HepG2 (cell line): ENCODE measurements around the gene IL17D. TPM values are rescaled to one million over a fixed set of nuclear protein-coding genes. Genes with fewer than 3 reads are reported as not detected.
A peak's percentile ranks its signal among the peaks of the same experiment; 100 is the strongest.

Experiments
- FOXK2 ChIP-seq: fragments of 450-650 bp; IDR thresholded peaks from 2 replicates; pipeline ENCODE4 v1.6.1; 2016
- KLF11 ChIP-seq: IDR thresholded peaks from 2 replicates; pipeline ENCODE4 v1.6.1; 2016; ENCODE audit warnings: missing compliant biosample characterization
- KLF12 ChIP-seq: sonication (generic); formaldehyde crosslinking; IDR thresholded peaks from 2 replicates; pipeline ENCODE4 v1.4.0; 2020; ENCODE audit warnings: missing genetic modification reagents, borderline replicate concordance
- MTA3 ChIP-seq: sonication (generic); formaldehyde crosslinking; IDR thresholded peaks from 2 replicates; pipeline ENCODE4 v1.4.0; 2020; ENCODE audit warnings: missing genetic modification reagents
- PHF21A ChIP-seq: sonication (generic); formaldehyde crosslinking; IDR thresholded peaks from 2 replicates; pipeline ENCODE4 v1.5.0; 2020; ENCODE audit warnings: mild to moderate bottlenecking, missing genetic modification reagents
- RAD51 ChIP-seq: fragments of 450-650 bp; IDR thresholded peaks from 2 replicates; pipeline ENCODE4 v1.6.1; 2016; ENCODE audit warnings: borderline replicate concordance
- RELA ChIP-seq: sonication (generic); formaldehyde crosslinking; IDR thresholded peaks from 2 replicates; pipeline ENCODE4 v1.4.0; 2020; ENCODE audit warnings: missing genetic modification reagents
- RFX5 ChIP-seq: IDR thresholded peaks from 2 replicates; pipeline ENCODE4 v1.6.1; 2011; ENCODE audit warnings: low read depth, low read length, improper control_type of control experiment
- SMARCC2 ChIP-seq: fragments of 450-650 bp; IDR thresholded peaks from 2 replicates; pipeline ENCODE4 v1.6.1; 2017; ENCODE audit warnings: antibody characterized with exemption, mild to moderate bottlenecking
- SP4 ChIP-seq: sonication (generic); formaldehyde crosslinking; IDR thresholded peaks from 2 replicates; pipeline ENCODE4 v1.8.1; 2023; ENCODE audit warnings: mild to moderate bottlenecking, missing genetic modification reagents
- SUZ12 ChIP-seq: fragments of 150-350 bp; IDR thresholded peaks from 2 replicates; pipeline ENCODE4 v1.6.1; 2014; ENCODE audit warnings: low read depth, low read length
- TOPORS ChIP-seq: sonication (generic); formaldehyde crosslinking; IDR thresholded peaks from 2 replicates; pipeline ENCODE4 v1.8.0; 2023; ENCODE audit warnings: mild to moderate bottlenecking, missing genetic modification reagents
- ZFP1 ChIP-seq: IDR thresholded peaks from 2 replicates; pipeline ENCODE4 v1.6.1; 2016
- ZFP36 ChIP-seq: fragments of 150-350 bp; IDR thresholded peaks from 2 replicates; pipeline ENCODE4 v1.6.1; 2018; ENCODE audit warnings: borderline replicate concordance, low read length, low read depth; ENCODE audit not compliant: partially characterized antibody
- ZKSCAN5 ChIP-seq: sonication (generic); formaldehyde crosslinking; IDR thresholded peaks from 2 replicates; pipeline ENCODE4 v1.5.1; 2020; ENCODE audit warnings: mild to moderate bottlenecking, missing genetic modification reagents
- ZNF124 ChIP-seq: sonication (generic); formaldehyde crosslinking; IDR thresholded peaks from 2 replicates; pipeline ENCODE4 v1.4.0; 2020; ENCODE audit warnings: missing genetic modification reagents
- ZNF160 ChIP-seq: sonication (generic); formaldehyde crosslinking; IDR thresholded peaks from 2 replicates; pipeline ENCODE4 v1.8.0; 2022; ENCODE audit warnings: mild to moderate bottlenecking, inconsistent platforms, missing genetic modification reagents
- ZNF30 ChIP-seq: sonication (generic); formaldehyde crosslinking; IDR thresholded peaks from 2 replicates; pipeline ENCODE4 v1.5.0; 2020; ENCODE audit warnings: mild to moderate bottlenecking, missing genetic modification reagents
- ZSCAN25 ChIP-seq: sonication (generic); formaldehyde crosslinking; IDR thresholded peaks from 2 replicates; pipeline ENCODE4 v1.8.0; 2022; ENCODE audit warnings: mild to moderate bottlenecking, missing genetic modification reagents
- polyA plus RNA-seq, 8 experiments: library from polyadenylated mRNA; depleted of rRNA in 3 of 8; stranded (reverse) in 7 of 8; unstranded in 1 of 8; fragments of >200 nt; fragmentation: Illumina TruSeq in 4 of 8; extraction: Trizol in 4 of 8; gene quantifications; 2 replicates each; pipeline versions ENCODE4 v1.2.1 to v1.2.3, GENCODE V29; 2011 to 2016; ENCODE audit warnings: low read depth in 4 of 8, missing spikeins in 1 of 8, mixed read lengths in 1 of 8; ENCODE audit not compliant: insufficient read depth in 1 of 8
- total RNA-seq, 5 experiments: library from RNA; depleted of rRNA; stranded (reverse); fragments of >200 nt; fragmentation: Illumina TruSeq; extraction: Trizol; gene quantifications; 2 replicates each; pipeline ENCODE4 v1.2.3, GENCODE V29; 2016; ENCODE audit warnings: low read depth in 1 of 5
- TF ChIP-seq, protein P1 (sequence below): sonication (generic); formaldehyde crosslinking; IDR thresholded peaks from 2 replicates; pipeline ENCODE4 v1.5.1; 2020; ENCODE audit warnings: missing genetic modification reagents, mild to moderate bottlenecking, borderline replicate concordance
- TF ChIP-seq, protein P2 (sequence below): sonication (generic); formaldehyde crosslinking; IDR thresholded peaks from 2 replicates; pipeline ENCODE4 v1.8.0; 2022; ENCODE audit warnings: missing genetic modification reagents, low read depth, mild to moderate bottlenecking, borderline replicate concordance
- TF ChIP-seq, protein P3 (sequence below): sonication (generic); formaldehyde crosslinking; IDR thresholded peaks from 2 replicates; pipeline ENCODE4 v1.9.0; 2021; ENCODE audit warnings: missing genetic modification reagents, mild to moderate bottlenecking, borderline replicate concordance
- TF ChIP-seq, protein P4 (sequence below): sonication (generic); formaldehyde crosslinking; IDR thresholded peaks from 2 replicates; pipeline ENCODE4 v1.4.0; 2020; ENCODE audit warnings: missing genetic modification reagents
- TF ChIP-seq, protein P5 (sequence below): sonication (generic); formaldehyde crosslinking; IDR thresholded peaks from 2 replicates; pipeline ENCODE4 v1.5.0; 2020; ENCODE audit warnings: missing genetic modification reagents, mild to moderate bottlenecking, borderline replicate concordance

IL17D gene
- total and polyA plus RNA-seq, 2 of the 13 experiments (the other 11 are each of a cell fraction or from before 2014, with no cell fraction given): 1.1 to 2.2 TPM

DNA sequence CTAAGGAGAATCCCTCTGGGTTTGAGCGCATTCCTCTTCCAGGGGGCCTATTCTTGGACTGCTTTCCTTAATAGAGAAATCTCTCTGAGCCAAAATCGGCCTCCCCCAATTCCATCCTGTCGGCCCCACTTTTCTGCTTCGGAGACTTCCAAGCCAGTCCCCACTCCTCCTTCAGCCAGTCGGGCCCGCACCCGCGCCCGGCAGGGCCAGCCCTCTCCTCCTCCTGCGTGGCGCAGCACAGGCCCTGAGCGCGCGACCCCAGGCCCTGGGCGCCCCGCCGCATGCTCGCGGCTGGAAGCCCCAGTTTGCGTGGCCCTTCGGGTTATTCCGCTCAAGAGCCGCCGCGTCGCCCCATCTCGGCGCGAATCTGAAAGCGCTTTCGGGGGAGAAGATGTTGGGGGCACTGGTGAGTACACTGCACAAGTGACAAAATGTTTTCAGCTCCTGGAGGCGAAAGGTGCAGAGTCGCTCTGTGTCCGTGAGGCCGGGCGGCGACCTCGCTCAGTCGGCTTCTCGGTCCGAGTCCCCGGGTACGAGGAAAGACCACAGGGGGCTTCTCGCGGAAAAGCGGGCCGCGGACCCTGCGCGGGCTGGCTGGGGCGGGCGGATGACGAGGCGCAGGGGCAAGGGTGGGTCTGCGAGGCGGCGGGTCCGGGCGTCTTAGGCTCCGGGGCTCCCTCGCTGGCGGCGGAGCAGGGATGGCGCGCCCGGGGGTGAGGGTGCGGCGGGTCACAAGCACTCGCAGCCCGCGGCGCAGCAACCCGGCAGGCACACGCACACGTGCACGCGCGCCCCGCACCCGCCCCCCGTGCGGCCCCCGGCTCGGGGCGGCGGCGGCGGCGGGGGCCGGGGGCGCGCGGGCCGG lies at the start of gene IL17D (continued):
- no peak for TF ChIP-seq ZFP36
- no peak for TF ChIP-seq ZNF30 (CRISPR knock-in tag)
- no peak for TF ChIP-seq RELA
- TF ChIP-seq SUZ12: no peak
- no peak for TF ChIP-seq ZFP1 (CRISPR knock-in tag)
- no peak for TF ChIP-seq ZKSCAN5 (CRISPR knock-in tag)
- TF ChIP-seq SMARCC2: no peak
- no peak for TF ChIP-seq KLF11 (CRISPR knock-in tag)
- TF ChIP-seq, protein P1, sequence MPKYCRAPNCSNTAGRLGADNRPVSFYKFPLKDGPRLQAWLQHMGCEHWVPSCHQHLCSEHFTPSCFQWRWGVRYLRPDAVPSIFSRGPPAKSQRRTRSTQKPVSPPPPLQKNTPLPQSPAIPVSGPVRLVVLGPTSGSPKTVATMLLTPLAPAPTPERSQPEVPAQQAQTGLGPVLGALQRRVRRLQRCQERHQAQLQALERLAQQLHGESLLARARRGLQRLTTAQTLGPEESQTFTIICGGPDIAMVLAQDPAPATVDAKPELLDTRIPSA: no peak
- no peak for TF ChIP-seq RAD51
- no peak for TF ChIP-seq FOXK2
- TF ChIP-seq, protein P2, sequence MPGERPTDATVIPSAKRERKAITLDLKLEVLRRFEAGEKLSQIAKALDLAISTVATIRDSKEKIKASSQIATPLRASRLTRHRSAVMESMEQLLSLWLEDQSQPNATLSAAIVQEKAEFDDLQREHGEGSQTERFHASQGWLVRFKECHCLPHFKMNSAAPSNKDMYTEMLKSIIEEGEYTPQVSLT: no peak
- TF ChIP-seq SP4 (CRISPR knock-in tag): no peak
- no peak for TF ChIP-seq ZNF124
- no peak for TF ChIP-seq MTA3
- TF ChIP-seq PHF21A (CRISPR knock-in tag): no peak
- TF ChIP-seq, protein P3, sequence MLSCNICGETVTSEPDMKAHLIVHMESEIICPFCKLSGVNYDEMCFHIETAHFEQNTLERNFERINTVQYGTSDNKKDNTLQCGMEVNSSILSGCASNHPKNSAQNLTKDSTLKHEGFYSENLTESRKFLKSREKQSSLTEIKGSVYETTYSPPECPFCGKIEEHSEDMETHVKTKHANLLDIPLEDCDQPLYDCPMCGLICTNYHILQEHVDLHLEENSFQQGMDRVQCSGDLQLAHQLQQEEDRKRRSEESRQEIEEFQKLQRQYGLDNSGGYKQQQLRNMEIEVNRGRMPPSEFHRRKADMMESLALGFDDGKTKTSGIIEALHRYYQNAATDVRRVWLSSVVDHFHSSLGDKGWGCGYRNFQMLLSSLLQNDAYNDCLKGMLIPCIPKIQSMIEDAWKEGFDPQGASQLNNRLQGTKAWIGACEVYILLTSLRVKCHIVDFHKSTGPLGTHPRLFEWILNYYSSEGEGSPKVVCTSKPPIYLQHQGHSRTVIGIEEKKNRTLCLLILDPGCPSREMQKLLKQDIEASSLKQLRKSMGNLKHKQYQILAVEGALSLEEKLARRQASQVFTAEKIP (CRISPR knock-in tag): no peak
- TF ChIP-seq TOPORS (CRISPR knock-in tag): no peak
- TF ChIP-seq KLF12: no peak
- TF ChIP-seq RFX5: no peak
- no peak for TF ChIP-seq ZNF160 (CRISPR knock-in tag)
- TF ChIP-seq, protein P4, sequence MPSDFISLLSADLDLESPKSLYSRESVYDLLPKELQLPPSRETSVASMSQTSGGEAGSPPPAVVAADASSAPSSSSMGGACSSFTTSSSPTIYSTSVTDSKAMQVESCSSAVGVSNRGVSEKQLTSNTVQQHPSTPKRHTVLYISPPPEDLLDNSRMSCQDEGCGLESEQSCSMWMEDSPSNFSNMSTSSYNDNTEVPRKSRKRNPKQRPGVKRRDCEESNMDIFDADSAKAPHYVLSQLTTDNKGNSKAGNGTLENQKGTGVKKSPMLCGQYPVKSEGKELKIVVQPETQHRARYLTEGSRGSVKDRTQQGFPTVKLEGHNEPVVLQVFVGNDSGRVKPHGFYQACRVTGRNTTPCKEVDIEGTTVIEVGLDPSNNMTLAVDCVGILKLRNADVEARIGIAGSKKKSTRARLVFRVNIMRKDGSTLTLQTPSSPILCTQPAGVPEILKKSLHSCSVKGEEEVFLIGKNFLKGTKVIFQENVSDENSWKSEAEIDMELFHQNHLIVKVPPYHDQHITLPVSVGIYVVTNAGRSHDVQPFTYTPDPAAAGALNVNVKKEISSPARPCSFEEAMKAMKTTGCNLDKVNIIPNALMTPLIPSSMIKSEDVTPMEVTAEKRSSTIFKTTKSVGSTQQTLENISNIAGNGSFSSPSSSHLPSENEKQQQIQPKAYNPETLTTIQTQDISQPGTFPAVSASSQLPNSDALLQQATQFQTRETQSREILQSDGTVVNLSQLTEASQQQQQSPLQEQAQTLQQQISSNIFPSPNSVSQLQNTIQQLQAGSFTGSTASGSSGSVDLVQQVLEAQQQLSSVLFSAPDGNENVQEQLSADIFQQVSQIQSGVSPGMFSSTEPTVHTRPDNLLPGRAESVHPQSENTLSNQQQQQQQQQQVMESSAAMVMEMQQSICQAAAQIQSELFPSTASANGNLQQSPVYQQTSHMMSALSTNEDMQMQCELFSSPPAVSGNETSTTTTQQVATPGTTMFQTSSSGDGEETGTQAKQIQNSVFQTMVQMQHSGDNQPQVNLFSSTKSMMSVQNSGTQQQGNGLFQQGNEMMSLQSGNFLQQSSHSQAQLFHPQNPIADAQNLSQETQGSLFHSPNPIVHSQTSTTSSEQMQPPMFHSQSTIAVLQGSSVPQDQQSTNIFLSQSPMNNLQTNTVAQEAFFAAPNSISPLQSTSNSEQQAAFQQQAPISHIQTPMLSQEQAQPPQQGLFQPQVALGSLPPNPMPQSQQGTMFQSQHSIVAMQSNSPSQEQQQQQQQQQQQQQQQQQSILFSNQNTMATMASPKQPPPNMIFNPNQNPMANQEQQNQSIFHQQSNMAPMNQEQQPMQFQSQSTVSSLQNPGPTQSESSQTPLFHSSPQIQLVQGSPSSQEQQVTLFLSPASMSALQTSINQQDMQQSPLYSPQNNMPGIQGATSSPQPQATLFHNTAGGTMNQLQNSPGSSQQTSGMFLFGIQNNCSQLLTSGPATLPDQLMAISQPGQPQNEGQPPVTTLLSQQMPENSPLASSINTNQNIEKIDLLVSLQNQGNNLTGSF (CRISPR knock-in tag): peak; percentile 50; the same call in 1 of the 2 replicates
- TF ChIP-seq, protein P5, sequence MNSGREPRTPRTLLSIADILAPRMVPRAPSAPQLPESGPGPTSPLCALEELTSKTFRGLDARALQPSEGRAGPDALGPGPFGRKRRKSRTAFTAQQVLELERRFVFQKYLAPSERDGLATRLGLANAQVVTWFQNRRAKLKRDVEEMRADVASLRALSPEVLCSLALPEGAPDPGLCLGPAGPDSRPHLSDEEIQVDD (CRISPR knock-in tag): no peak
- TF ChIP-seq ZSCAN25 (CRISPR knock-in tag): 0 out of 2 replicates have a peak, but pooled peaks have one; percentile 33
